ENCODE measurements around the gene JAKMIP1. TPM values are rescaled to one million over a fixed set of nuclear protein-coding genes. Genes with fewer than 3 reads are reported as not detected.

The JAKMIP1 gene
- not detected for total RNA-seq (2021; ENCODE audit: unreplicated experiment)
- polyA plus RNA-seq (2012): not detected in 2 replicates
- percentile 19 among the genes with signal in this experiment for Bru-seq, nascent RNA
- not detected for BruChase-seq, experiment 1, labeled RNA remaining after a 6-hour chase
- not detected for BruChase-seq, experiment 2, labeled RNA remaining after a 2-hour chase
- long read RNA-seq: 0 reads

DNA sequence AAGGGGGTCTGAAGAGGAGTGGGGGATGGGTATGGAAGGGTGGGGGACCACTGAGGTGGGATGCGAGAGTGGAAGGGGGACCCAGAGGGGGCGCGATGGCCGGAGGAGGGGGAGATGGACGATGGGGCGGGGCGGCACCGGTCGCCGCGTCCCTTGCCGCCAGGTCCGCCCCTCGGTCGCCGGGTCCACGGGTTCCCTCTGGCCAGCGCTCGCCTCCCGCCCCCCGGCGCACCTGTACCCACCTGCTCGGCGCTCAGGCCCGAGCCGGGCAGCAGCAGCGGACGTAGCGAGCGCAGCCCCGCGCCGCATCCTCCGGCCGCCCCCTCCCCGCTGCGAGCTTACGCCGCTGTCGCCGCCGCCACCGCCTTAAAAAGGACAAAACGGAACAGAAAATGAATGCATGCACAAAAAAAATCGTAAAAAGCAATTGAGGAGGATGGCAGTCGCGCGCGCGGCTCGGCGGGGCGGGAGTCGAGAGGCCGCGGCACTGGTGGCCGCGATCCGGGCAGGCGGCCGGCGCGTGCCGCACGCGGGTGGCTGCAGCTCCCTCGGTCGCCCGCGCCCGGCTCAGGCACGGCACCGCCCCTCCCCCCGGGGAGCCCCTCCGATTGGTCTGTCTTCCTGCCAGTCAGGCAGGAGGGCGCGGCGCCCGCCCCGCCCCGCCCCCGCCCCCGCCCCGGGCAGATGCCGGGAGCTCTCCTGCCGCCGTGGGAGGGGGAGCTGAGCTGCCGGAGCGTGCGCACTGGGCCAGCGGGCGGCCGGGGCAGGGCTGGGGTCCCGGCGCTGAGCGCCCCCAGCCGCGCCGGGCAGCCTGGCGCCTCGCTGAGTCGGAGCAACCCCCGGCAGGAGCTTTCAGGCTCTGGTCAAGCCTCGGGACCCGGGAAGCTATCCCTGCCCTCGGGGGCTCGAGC lies at the start of gene JAKMIP1:
Gene JAKMIP1, minus strand, starts transcription at position 539 of the 911 bp plus-strand sequence. CDS start 87,699 bp downstream, outside the sequence.
- intact Hi-C loops (cut with micrococcal nuclease): no loop called here
- DNase-seq (ENCODE audit: low read depth, low spot score) (no peak), ATAC-seq (peak; percentile 82)
- Histone ChIP-seq H2AFZ (ENCODE audit: low read depth, low read length, poor library complexity, severe bottlenecking) (no peak within 1 kb of the TSS), H3K4me2 (ENCODE audit: low read length) (no peak within 1 kb of the TSS), H3K9me3 (ENCODE audit: control insufficient read depth in 1 of 2, insufficient read depth in 1 of 2, low read depth in 1 of 2, low read length in 2 of 2) (no peaks in the 10 kb centered on the region), H3K4me3 (replicated peaks in 1 of 2; ENCODE audit: low read depth in 1 of 2, low read length in 2 of 2) (no peak within 1 kb of the TSS), H3K27me3 (ENCODE audit: insufficient read depth, low read length) (no peaks in the 10 kb centered on the region), H3K4me1 (ENCODE audit: control insufficient read depth in 1 of 2, insufficient read depth in 2 of 2, low read length in 2 of 2) (no peaks in the 10 kb centered on the region), H3K27ac (ENCODE audit: low read depth, low read length) (no peak within 1 kb of the TSS), H4K20me1 (ENCODE audit: insufficient read depth) (no peaks in the 10 kb centered on the region), H3K36me3 (ENCODE audit: control insufficient read depth in 1 of 2, insufficient read depth in 2 of 2, low read length in 2 of 2) (no peaks in the 10 kb centered on the region), H3K9ac (ENCODE audit: low read length) (no peak within 1 kb of the TSS), H3K9me2 (ENCODE audit: insufficient read depth) (no peaks in the 10 kb centered on the region), H3K79me2 (ENCODE audit: insufficient read depth, low read length) (no peaks in the 10 kb centered on the region)
- ChIA-PET CTCF (no interaction called here), RAD21 (ENCODE audit: low non-redundant PET in 1 of 2, low total read pairs in 2 of 2, uncharacterized antibody in 2 of 2, unreplicated experiment in 2 of 2) (no interaction called here), POLR2A (no interaction called here)
- BruUV-seq (replicated peaks): no TSS peak
- TF ChIP-seq POLR2A (IDR thresholded peaks at IDR 0.05; ENCODE audit: borderline replicate concordance, extremely low read depth, insufficient read depth, insufficient read length) (no peak), SIN3A (IDR thresholded peaks at IDR 0.05; ENCODE audit: low read depth) (no peak), SP1 (IDR thresholded peaks at IDR 0.05; ENCODE audit: low read depth) (no peak), TCF7L2 (IDR thresholded peaks at IDR 0.05; ENCODE audit: borderline replicate concordance, extremely low read depth, insufficient read depth, insufficient read length) (no peak), FOSL1 (IDR thresholded peaks at IDR 0.05; ENCODE audit: low read depth) (no peak), ELF1 (IDR thresholded peaks at IDR 0.05; ENCODE audit: borderline replicate concordance, low read depth) (no peak)

DNA sequence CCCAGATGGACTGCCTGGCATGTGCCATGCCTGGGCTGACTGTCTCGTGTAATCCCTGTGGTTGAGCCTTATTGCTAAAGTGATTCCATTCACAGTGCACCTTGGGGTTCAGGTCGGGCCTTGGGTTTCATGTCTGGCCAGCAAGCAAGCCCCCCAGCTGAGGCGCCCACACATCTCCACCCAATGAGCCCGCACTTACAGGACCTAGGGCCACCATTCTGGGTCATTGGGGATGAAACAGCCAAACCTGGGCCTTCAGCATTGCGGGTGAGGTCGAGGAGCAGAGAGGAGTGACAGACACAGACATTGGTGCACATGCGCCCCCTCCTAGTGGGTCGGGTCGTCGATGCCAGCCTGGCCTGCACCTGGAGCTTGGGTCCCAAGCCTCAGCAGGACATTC lies 48.0 kb upstream of the JAKMIP1 start:
- H3K27ac ChIP-seq (ENCODE audit: low read depth, low read length): no peak overlapping the region
- no peaks in the 10 kb centered on the region for H3K79me2 ChIP-seq (ENCODE audit: insufficient read depth, low read length)
- BruUV-seq (replicated peaks): no TSS peak
- intact Hi-C loops (cut with micrococcal nuclease): no loop called here
- H3K4me3 ChIP-seq (replicated peaks in 1 of 2; ENCODE audit: low read depth in 1 of 2, low read length in 2 of 2): no peak overlapping the region
- no peak for DNase-seq (ENCODE audit: low read depth, low spot score)
- H3K4me2 ChIP-seq (ENCODE audit: low read length): no peak overlapping the region
- no peak overlapping the region for H2AFZ ChIP-seq (ENCODE audit: low read depth, low read length, poor library complexity, severe bottlenecking)
- H3K9me2 ChIP-seq (ENCODE audit: insufficient read depth): no peaks in the 10 kb centered on the region
- no peaks in the 10 kb centered on the region for H4K20me1 ChIP-seq (ENCODE audit: insufficient read depth)
- peaks cover 0 to 10% of the 10 kb centered on the region in 2 experiments; a peak in 1 of 4 replicates for H3K9me3 ChIP-seq (ENCODE audit: control insufficient read depth in 1 of 2, insufficient read depth in 1 of 2, low read depth in 1 of 2, low read length in 2 of 2)
- no peak overlapping the region for H3K9ac ChIP-seq (ENCODE audit: low read length)
- no peak for TF ChIP-seq POLR2A (IDR thresholded peaks at IDR 0.05; ENCODE audit: borderline replicate concordance, extremely low read depth, insufficient read depth, insufficient read length)
- no peak for TF ChIP-seq YY1 (IDR thresholded peaks at IDR 0.05; ENCODE audit: extremely low read depth, insufficient replicate concordance, low read depth, low read length)
- TF ChIP-seq EGR1 (IDR thresholded peaks at IDR 0.05; ENCODE audit: low read depth): no peak
- no peak for TF ChIP-seq RAD21 (IDR thresholded peaks at IDR 0.05; ENCODE audit: low read depth)
- no peak for TF ChIP-seq ELF1 (IDR thresholded peaks at IDR 0.05; ENCODE audit: borderline replicate concordance, low read depth)
- TF ChIP-seq, protein P1, sequence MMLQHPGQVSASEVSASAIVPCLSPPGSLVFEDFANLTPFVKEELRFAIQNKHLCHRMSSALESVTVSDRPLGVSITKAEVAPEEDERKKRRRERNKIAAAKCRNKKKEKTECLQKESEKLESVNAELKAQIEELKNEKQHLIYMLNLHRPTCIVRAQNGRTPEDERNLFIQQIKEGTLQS (IDR thresholded peaks at IDR 0.05): no peak
- no peak for TF ChIP-seq ZNF274 (IDR thresholded peaks at IDR 0.05; ENCODE audit: low read depth, low read length)
- no peak for TF ChIP-seq EZH2 (IDR thresholded peaks at IDR 0.05)
- no peak for TF ChIP-seq POLR2AphosphoS5 (IDR thresholded peaks at IDR 0.05; ENCODE audit: low read depth, low read length)
- no peak for TF ChIP-seq EZH2phosphoT487 (IDR thresholded peaks at IDR 0.05; ENCODE audit: borderline replicate concordance)
- TF ChIP-seq JUND (IDR thresholded peaks at IDR 0.05): no peak
- TF ChIP-seq TCF7L2 (IDR thresholded peaks at IDR 0.05; ENCODE audit: borderline replicate concordance, extremely low read depth, insufficient read depth, insufficient read length): no peak
- no peak for TF ChIP-seq SP1 (IDR thresholded peaks at IDR 0.05; ENCODE audit: low read depth)
- no peak for TF ChIP-seq SRF (IDR thresholded peaks at IDR 0.05; ENCODE audit: low read depth)
- TF ChIP-seq CEBPB (IDR thresholded peaks at IDR 0.05; ENCODE audit: low read depth): no peak
- no peak for TF ChIP-seq CBX3 (IDR thresholded peaks at IDR 0.05; ENCODE audit: low read depth)
- TF ChIP-seq ZFX (IDR thresholded peaks at IDR 0.05): no peak
- CTCF ChIA-PET: interaction anchor here (7.5 kb wide), 1 partner anchor 80 kb away, joined by 201 read pairs; no protein-coding TSS in a partner anchor
- no peaks in the 10 kb centered on the region for H3K36me3 ChIP-seq (ENCODE audit: control insufficient read depth in 1 of 2, insufficient read depth in 2 of 2, low read length in 2 of 2)
- RAD21 ChIA-PET (ENCODE audit: low non-redundant PET in 1 of 2, low total read pairs in 2 of 2, uncharacterized antibody in 2 of 2, unreplicated experiment in 2 of 2): no interaction called here
- no peak for ATAC-seq
- H3K4me1 ChIP-seq (ENCODE audit: control insufficient read depth in 1 of 2, insufficient read depth in 2 of 2, low read length in 2 of 2): peaks cover 3 to 6% of the 10 kb centered on the region in 2 experiments; a peak in 3 of 4 replicates
- no peaks in the 10 kb centered on the region for H3K27me3 ChIP-seq (ENCODE audit: insufficient read depth, low read length)
- POLR2A ChIA-PET: no interaction called here
